HG03439 (cell line): ENCODE results near the gene CRYM.
"Not testable (repeated sequence)": the region's sequence is repeated elsewhere in the genome, so short reads cannot be mapped to it uniquely, and the experiment has no call there.

Experiments used
- ATAC-seq: cut with Tn5 transposase; IDR thresholded peaks from one replicate; pipeline ENCODE4 v1.9.1; 2021; ENCODE audit warnings: mild to moderate bottlenecking, moderate library complexity; ENCODE audit not compliant: unreplicated experiment

Gene CRYM

GRCh38 chr16:21277927-21278706 lies at the start of gene CRYM:
Gene CRYM, minus strand, starts transcription at chr16:21278290. Its CDS starts 39 bp downstream, at chr16:21278251.
- ATAC-seq: no peak

- no peak for ATAC-seq
These were observed 49.0 kb upstream of the CRYM start for GRCh38 chr16:21327046-21327445.

GRCh38 chr16:21326459-21326858 lies 48.4 kb upstream of the CRYM start:
- no peak for ATAC-seq

DNA sequence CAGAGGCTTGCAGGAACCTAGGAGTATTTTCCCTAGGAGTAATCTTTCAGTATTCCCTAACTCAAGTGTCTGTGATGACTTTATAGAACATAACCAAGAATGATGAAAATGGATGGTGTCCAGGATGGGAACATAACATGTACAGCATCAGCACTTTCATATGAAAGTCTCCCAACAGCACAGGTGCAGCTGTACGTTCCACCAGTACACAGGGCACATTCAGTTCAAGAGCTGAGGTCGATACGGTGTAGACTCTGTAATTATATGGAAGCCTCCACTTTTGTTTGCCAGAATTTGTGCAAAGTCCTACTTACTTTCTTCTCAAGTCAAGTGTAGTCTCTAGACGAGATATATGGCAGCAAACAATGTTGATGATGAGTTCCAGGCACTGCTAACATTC lies 46.2 kb upstream of the CRYM start:
- no peak for ATAC-seq

DNA sequence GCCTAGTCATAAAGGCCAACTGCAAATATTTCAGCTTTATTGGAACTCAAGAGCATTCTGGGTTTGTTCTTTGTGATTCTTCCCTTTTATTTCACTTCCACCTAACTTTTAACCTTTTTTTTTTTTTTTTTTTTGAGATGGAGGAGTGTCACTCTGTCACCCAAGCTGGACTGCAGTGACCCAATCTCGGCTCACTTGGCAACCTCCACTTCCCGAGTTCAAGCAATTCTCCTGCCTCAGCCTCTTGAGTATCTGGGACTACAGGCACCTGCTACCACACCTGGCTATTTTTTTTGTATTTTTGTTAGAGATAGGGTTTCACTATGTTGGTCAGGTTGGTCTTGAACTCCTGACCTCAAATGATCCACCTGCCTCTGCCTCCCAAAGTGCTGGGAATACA lies 44.2 kb upstream of the CRYM start:
- not testable (repeated sequence) for ATAC-seq

DNA sequence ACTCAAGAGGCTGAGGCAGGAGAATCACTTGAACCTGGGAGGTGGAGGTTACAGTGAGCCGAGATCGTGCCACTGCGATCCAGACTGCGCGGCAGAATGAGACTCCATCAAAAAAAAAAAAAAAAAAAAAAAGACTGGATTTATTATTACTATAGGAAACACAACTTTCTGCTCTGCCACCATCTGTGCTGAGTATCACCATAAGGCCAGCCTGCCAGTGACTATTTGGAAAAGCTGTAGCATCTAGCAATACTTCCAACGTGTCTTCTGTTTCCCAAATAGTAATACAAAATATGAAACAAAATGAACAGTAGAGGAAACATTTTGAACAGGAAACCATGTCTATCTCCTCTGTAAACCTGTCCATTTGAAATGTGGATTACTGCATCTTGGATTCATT lies 43.6 kb upstream of the CRYM start:
- ATAC-seq: no peak

DNA sequence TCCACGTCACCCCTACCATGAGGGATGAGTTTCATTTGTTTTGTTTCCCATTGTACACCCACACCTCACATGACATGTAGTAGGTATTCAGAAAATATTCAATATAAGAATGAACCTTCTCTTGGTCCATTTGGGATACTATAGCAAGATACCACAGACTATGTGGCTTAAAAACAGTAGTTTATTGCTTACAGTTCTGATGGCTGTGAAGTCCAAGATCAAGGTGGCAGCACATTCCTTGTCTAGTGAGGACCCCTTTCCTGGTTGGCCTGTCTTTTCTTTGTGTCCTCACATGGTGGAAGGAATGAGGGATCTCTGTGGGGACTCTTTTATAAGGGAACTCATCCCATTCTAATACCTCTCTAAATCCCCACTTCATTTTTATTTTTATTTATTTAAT lies 36.2 kb upstream of the CRYM start:
- ATAC-seq: no peak

DNA sequence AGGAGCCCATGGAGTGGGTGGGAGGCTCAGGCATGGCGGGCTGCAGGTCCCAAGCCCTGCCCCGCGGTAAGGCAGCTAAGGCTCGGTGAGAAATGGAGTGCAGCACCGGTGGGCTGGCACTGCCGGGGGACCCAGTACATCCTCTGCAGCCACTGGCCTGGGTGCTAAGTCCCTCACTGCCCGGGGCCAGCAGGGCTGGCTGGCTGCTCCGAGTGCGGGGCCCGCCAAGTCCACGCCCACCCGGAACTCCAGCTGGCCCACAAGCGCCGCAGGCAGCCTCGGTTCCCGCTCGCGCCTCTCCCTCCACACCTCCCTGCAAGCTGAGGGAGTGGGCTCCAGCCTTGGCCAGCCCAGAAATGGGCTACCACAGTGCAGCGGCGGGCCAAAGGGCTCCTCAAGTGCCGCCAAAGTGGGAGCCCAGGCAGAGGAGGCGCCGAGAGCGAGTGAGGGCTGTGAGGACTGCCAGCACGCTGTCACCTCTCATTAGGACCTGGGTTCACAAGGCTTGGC lies 34.8 kb upstream of the CRYM start:
- ATAC-seq: not testable (repeated sequence)

GRCh38 chr16:21312046-21312445 lies 34.0 kb upstream of the CRYM start:
- ATAC-seq: not testable (repeated sequence)

DNA sequence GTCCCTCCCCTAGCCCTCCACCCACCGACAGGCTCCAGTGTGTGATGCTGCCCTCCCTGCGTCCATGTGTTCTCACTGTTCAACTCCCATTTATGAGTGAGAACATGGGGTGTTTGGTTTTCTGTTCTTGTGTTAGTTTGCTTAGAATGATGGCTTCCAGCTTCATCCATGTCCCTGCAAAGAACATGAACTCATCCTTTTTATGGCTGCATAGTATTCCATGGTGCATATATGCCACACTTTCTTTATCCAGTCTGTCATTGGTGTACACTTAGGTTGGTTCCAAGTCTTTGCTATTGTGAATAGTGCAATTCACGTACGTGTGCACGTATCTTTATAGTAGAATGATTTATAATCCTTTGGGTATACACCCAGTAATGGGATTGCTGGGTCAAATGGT lies 28.6 kb upstream of the CRYM start:
- not testable (repeated sequence) for ATAC-seq

DNA sequence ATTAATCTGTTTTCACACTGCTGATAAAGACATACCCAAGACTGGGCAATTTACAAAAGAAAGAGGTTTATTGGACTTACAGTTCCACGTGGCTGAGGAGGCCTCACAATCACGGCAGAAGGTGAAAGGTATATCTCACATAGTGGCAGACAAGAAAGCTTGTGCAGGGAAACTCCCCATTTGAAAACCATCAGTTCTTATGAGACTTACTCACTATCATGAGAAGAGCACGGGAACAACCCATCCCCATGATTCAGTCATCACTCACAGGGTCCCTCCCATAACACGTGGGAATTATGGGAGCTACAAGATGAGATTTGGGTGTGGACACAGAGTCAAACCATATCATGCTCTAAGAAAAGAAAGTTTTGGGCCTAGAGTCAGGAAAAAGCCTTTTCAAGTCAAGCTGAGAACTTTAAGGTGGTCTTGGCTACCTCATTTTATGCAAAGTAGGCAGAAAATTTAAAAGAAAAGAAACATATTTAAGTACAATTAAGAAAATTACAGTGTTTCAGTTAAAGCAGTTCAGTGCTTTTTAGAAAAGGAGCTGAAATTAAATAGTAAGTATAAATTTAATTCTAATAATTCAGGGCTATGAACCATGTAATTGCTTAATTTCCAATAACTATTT lies 24.9 kb upstream of the CRYM start:
- no peak for ATAC-seq

DNA sequence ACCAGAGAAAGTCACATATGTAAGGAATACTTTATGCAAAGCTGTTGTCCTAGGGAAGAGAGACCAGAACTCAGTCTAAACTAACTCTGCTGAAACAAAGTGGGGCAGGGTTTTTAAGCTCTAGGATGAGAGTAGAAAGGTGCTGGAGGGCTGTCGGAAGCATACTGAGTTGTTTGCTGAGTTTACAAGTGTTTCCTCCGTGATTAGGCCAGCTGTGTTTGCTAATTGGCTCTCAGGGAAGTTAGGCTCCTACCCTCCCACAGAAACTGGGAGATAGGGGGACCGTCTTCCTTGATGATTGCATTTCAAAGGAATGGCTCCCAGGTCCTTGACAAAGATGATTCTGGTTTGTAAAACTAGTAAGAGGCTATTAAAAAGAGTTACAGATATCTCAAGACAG lies 24.4 kb upstream of the CRYM start:
- no peak for ATAC-seq

GRCh38 chr16:21301895-21302291 lies 23.8 kb upstream of the CRYM start:
- no peak for ATAC-seq

DNA sequence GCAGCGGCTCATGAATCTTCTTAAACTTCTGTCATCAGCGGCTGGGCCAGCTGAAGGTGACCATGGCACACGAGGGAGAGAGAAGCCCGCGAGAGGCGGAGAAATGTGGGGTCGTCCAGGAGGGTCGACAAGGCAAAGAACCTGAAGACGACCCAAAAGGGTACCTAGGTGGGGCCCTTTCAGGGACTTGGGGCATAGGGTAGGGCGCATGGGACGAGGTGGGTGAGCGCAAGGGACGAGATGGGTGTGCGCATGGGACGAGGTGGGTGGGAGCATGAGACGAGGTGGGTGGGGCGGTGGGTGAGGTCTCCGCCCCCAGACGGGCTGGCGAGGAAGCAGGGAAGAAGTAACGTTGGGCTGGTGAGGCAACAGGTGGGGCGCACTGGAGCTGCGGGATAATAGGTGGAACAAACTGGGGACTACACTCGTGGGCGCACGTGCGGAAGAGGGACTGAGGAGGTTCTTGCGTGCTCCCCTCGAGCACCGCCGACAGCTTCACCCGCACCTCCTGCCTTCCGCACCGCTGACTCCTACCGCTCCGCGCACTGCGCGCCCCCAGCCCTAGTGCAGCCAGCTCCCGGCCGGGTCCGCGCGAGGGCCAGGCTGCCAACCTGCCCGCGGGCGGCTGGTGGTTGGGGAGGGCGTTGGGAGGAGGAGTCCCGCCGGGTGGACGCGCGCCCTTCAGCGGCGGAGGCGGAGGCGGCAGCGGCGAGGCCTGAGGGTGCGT lies 23.2 kb upstream of the CRYM start:
- peak; percentile 57 for ATAC-seq

DNA sequence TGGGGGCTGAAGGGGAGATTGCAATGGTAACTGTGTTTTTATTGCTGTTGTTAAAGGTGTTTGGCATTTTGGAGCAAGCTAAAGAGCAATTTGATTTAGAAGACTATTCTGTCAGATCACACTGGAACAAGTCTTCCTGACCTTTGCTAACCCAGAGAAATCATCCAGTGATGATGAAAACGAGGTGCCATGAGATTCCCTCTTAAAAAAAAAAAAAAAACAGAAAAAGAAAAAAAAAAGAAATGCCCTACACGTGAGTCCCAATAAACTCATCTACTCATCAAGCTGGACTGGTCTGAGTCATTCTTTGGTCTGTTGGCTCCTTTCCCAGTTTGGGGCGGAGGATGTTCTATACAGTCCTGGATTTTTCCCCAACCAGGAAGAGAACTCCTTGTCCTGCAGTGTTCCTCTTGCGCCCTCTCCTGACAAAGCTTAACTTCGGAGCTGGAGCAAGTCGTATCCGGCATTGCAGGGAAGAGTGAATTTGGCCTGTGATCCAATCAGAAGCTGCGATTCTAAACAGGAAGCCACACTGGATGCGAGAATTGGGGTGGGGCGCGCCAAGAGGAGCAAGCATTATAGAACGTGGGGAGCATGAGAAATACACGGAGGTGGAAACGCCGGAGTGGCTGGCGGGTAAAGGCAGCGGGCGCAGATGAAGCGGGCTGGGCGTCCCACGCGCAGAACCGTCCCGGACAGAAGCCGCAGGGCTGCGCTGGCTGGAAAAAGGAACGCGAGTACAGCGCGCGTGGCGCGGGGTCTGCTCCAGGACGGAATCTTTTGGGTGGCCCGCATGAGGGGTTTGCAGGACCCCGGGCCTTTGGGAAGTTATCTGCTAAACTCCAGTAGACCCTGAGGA lies 22.4 kb upstream of the CRYM start:
- peak; percentile 66 for ATAC-seq

- not testable (repeated sequence) for ATAC-seq
These were observed 11.7 kb upstream of the CRYM start for GRCh38 chr16:21289789-21290188.

DNA sequence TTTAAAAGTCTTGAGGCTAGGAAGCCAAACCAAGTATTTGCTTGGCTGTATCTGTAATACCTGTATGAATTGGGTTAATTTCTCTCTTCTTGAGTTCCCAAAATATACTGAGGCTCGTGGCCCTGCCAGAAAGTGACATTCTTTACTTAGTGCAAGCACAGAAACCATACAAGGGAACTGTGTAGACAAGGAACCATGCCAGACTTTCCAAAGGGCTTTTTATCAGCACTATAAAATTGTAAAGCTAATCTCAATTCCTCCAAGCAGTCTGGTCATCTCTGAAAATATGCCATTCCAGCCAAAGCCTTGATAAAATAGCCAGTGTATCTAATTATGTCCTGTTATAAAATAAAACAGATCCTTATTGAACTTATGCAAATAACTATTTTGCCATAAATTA lies 7.2 kb upstream of the CRYM start:
- no peak for ATAC-seq

GRCh38 chr16:21284414-21284813 lies 6.3 kb upstream of the CRYM start:
- ATAC-seq: no peak

- no peak for ATAC-seq
These were observed 5.6 kb upstream of the CRYM start for GRCh38 chr16:21283521-21284289.
